ENCODE measurements around the gene RXRB. TPM values are rescaled to one million over a fixed set of nuclear protein-coding genes. Genes with fewer than 3 reads are reported as not detected.

RXRB gene
- total and polyA plus RNA-seq, 2 of the 13 experiments (the other 11 are each of a cell fraction or from before 2014, with no cell fraction given): 26.7 to 55.7 TPM

DNA sequence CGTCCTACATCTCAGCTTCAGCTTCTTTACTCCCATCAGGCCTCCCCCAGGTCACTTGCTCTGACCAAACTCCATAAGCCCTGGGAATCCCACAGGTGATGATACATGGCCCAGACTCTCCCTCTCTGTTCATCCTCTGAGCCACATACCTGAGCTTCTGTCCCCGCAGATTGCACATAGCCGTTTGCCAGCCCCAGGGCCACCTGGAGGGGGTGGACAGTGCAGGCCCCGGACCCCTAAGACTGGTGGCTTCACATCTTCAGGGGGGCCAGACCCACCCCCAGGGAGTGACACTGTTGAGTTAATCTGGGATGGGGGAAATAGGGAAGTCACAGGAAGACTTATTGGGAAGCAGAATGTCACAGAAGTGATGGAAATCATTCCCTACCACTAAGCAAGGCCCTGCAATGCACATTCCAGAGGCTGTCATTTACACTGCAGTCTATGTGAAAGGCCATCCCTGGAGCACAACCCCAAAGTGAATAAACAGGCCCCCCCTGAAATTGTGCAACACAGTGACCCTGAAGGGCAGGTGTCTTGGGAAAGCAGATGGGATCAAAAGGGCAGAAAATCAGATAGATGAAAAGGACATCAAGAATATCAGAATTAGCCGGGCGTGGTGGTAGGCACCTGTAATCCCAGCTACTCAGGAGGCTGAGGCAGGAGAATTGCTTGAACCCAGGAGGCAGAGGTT lies 2.2 kb downstream of the RXRB start (continued):
- peak; percentile 100 for TF ChIP-seq RARA (CRISPR knock-in tag; IDR thresholded peaks at IDR 0.05)
- peak; percentile 72 for TF ChIP-seq POGZ (CRISPR knock-in tag; IDR thresholded peaks at IDR 0.05)
- TF ChIP-seq ZNF225 (CRISPR knock-in tag; IDR thresholded peaks at IDR 0.05): no peak
- no peak for TF ChIP-seq ZNF850 (CRISPR knock-in tag; conservative IDR thresholded peaks at IDR 0.05)
- peak; percentile 80; the same call in 1 of the 2 replicates for TF ChIP-seq ZNF556 (CRISPR knock-in tag; IDR thresholded peaks at IDR 0.05; ENCODE audit: borderline replicate concordance)
- TF ChIP-seq ZFYVE20 (CRISPR knock-in tag; IDR thresholded peaks at IDR 0.05; ENCODE audit: borderline replicate concordance, low read depth): no peak
- 0 out of 2 replicates have a peak, but pooled peaks have one; percentile 42 for TF ChIP-seq ZNF224 (CRISPR knock-in tag; IDR thresholded peaks at IDR 0.05)
- no peak for TF ChIP-seq ARID2 (CRISPR knock-in tag; IDR thresholded peaks at IDR 0.05; ENCODE audit: borderline replicate concordance)
- TF ChIP-seq GLI4 (CRISPR knock-in tag; IDR thresholded peaks at IDR 0.05; ENCODE audit: borderline replicate concordance): no peak
- no peak for TF ChIP-seq ZNF549 (CRISPR knock-in tag; IDR thresholded peaks at IDR 0.05)
- TF ChIP-seq TAF1 (CRISPR knock-in tag; IDR thresholded peaks at IDR 0.05): peak; percentile 20; the same call in 1 of the 2 replicates
- no peak for TF ChIP-seq ZNF883 (CRISPR knock-in tag; IDR thresholded peaks at IDR 0.05; ENCODE audit: not compliant biosample characterization)
- peak; percentile 94 for TF ChIP-seq ZNF292 (CRISPR knock-in tag; IDR thresholded peaks at IDR 0.05; ENCODE audit: borderline replicate concordance, low read depth)
- no peak for TF ChIP-seq NFATC3 (CRISPR knock-in tag; IDR thresholded peaks at IDR 0.05)
- TF ChIP-seq ZFP1 (CRISPR knock-in tag; IDR thresholded peaks at IDR 0.05): peak; percentile 96
- TF ChIP-seq, protein P1, sequence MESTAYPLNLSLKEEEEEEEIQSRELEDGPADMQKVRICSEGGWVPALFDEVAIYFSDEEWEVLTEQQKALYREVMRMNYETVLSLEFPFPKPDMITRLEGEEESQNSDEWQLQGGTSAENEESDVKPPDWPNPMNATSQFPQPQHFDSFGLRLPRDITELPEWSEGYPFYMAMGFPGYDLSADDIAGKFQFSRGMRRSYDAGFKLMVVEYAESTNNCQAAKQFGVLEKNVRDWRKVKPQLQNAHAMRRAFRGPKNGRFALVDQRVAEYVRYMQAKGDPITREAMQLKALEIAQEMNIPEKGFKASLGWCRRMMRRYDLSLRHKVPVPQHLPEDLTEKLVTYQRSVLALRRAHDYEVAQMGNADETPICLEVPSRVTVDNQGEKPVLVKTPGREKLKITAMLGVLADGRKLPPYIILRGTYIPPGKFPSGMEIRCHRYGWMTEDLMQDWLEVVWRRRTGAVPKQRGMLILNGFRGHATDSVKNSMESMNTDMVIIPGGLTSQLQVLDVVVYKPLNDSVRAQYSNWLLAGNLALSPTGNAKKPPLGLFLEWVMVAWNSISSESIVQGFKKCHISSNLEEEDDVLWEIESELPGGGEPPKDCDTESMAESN (CRISPR knock-in tag; conservative IDR thresholded peaks at IDR 0.05): peak; percentile 76; the same call in 1 of the 2 replicates
- TF ChIP-seq ONECUT2 (CRISPR knock-in tag; IDR thresholded peaks at IDR 0.05): peak; percentile 52; the same call in 1 of the 2 replicates
- TF ChIP-seq BRD4 (CRISPR knock-in tag; IDR thresholded peaks at IDR 0.05): no peak
- no peak for TF ChIP-seq NFYC (CRISPR knock-in tag; IDR thresholded peaks at IDR 0.05)
- no peak for TF ChIP-seq ZSCAN30 (CRISPR knock-in tag; IDR thresholded peaks at IDR 0.05)
- peak; percentile 70; the same call in 1 of the 2 replicates for TF ChIP-seq ZNF343 (CRISPR knock-in tag; IDR thresholded peaks at IDR 0.05)
- no peak for TF ChIP-seq ZNF326 (CRISPR knock-in tag; IDR thresholded peaks at IDR 0.05; ENCODE audit: borderline replicate concordance)
- TF ChIP-seq SOX6 (IDR thresholded peaks at IDR 0.05): no peak
- peak; percentile 93 for TF ChIP-seq SOX6 (CRISPR knock-in tag; IDR thresholded peaks at IDR 0.05)
- peak in 1 of 2 experiments; percentile 80; a peak in 2 of 4 replicates for TF ChIP-seq REST (IDR thresholded peaks at IDR 0.05; ENCODE audit: borderline replicate concordance in 1 of 2, low read depth in 1 of 2, low read length in 2 of 2)
- TF ChIP-seq, protein P2, sequence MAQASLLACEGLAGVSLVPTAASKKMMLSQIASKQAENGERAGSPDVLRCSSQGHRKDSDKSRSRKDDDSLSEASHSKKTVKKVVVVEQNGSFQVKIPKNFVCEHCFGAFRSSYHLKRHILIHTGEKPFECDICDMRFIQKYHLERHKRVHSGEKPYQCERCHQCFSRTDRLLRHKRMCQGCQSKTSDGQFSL (CRISPR knock-in tag; IDR thresholded peaks at IDR 0.05): 0 out of 2 replicates have a peak, but pooled peaks have one; percentile 50
